ENCODE results near the gene PNLIP.

The PNLIP gene

GRCh38 chr10:116587878-116588591, 42.3 kb downstream of the PNLIP start:
- H3K4me3 ChIP-seq (ENCODE audit: low read depth, low read length) = no peak overlapping the region
- no peak for DNase-seq (ENCODE audit: low read depth)
- TF ChIP-seq MAX (IDR thresholded peaks at IDR 0.05; ENCODE audit: low read depth, low read length) (no peak), CTCF (IDR thresholded peaks at IDR 0.05; ENCODE audit: low read depth, low read length) (no peak), POLR2A (IDR thresholded peaks at IDR 0.05; ENCODE audit: extremely low read depth, insufficient read length) (no peak), MYC (IDR thresholded peaks at IDR 0.05; ENCODE audit: low read depth, low read length) (no peak)

GRCh38 chr10:116588995-116589394, 43.3 kb downstream of the PNLIP start:
- H3K4me3 ChIP-seq (ENCODE audit: low read depth, low read length) = no peak overlapping the region
- TF ChIP-seq POLR2A (IDR thresholded peaks at IDR 0.05; ENCODE audit: extremely low read depth, insufficient read length) (no peak), CTCF (IDR thresholded peaks at IDR 0.05; ENCODE audit: low read depth, low read length) (no peak), MYC (IDR thresholded peaks at IDR 0.05; ENCODE audit: low read depth, low read length) (no peak), MAX (IDR thresholded peaks at IDR 0.05; ENCODE audit: low read depth, low read length) (no peak)
- DNase-seq (ENCODE audit: low read depth) = no peak

GRCh38 chr10:116589926-116590325, 44.2 kb downstream of the PNLIP start:
- no peak for DNase-seq (ENCODE audit: low read depth)
- TF ChIP-seq CTCF (IDR thresholded peaks at IDR 0.05; ENCODE audit: low read depth, low read length) = no peak
- TF ChIP-seq MAX (IDR thresholded peaks at IDR 0.05; ENCODE audit: low read depth, low read length) = no peak
- TF ChIP-seq POLR2A (IDR thresholded peaks at IDR 0.05; ENCODE audit: extremely low read depth, insufficient read length) = no peak
- TF ChIP-seq MYC (IDR thresholded peaks at IDR 0.05; ENCODE audit: low read depth, low read length) = no peak
- no peak overlapping the region for H3K4me3 ChIP-seq (ENCODE audit: low read depth, low read length)

- no peak for DNase-seq (ENCODE audit: low read depth)
- TF ChIP-seq CTCF (IDR thresholded peaks at IDR 0.05; ENCODE audit: low read depth, low read length) (no peak), MAX (IDR thresholded peaks at IDR 0.05; ENCODE audit: low read depth, low read length) (no peak), MYC (IDR thresholded peaks at IDR 0.05; ENCODE audit: low read depth, low read length) (no peak), POLR2A (IDR thresholded peaks at IDR 0.05; ENCODE audit: extremely low read depth, insufficient read length) (no peak)
- no peak within 1 kb of the TSS for H3K4me3 ChIP-seq (ENCODE audit: low read depth, low read length)
Observed at GRCh38 chr10:116590590-116591444, 45.1 kb downstream of the PNLIP start, which contains the start of gene PNLIPRP1. TSS of gene PNLIPRP1 (plus strand) at chr10:116590959. CDS start at chr10:116591130, 171 bp downstream.

- TF ChIP-seq POLR2A (IDR thresholded peaks at IDR 0.05; ENCODE audit: extremely low read depth, insufficient read length) = no peak
- TF ChIP-seq MAX (IDR thresholded peaks at IDR 0.05; ENCODE audit: low read depth, low read length) = no peak
- TF ChIP-seq MYC (IDR thresholded peaks at IDR 0.05; ENCODE audit: low read depth, low read length) = no peak
- TF ChIP-seq CTCF (IDR thresholded peaks at IDR 0.05; ENCODE audit: low read depth, low read length) = no peak
- no peak overlapping the region for H3K4me3 ChIP-seq (ENCODE audit: low read depth, low read length)
- no peak for DNase-seq (ENCODE audit: low read depth)
Observed at GRCh38 chr10:116593139-116593740, 47.5 kb downstream of the PNLIP start.

Data from NB4 (cell line).